Activated T-helper 2 cell treated with anti-CD3 and anti-CD28 coated beads, Interferon-gamma antibody, Interleukin-2, Interleukin-4, amounts not matched to agents 10 μg/mL and 5 μg/mL and 100 μg/mL, durations not matched to agents 14 hours and 24 hours and 36 hours (primary cell): ENCODE results near the gene TPPP3. TPM values are rescaled to one million over a fixed set of nuclear protein-coding genes. Genes with fewer than 3 reads are reported as not detected.
"Not testable (repeated sequence)": the region's sequence is repeated elsewhere in the genome, so short reads cannot be mapped to it uniquely, and the experiment has no call there.

Experiments used
- DNase-seq: peaks from one replicate; pipeline ENCODE4 v3.0.0; 2021; ENCODE audit warnings: low spot score
- H3K27ac Mint-ChIP-seq: one replicate; pipeline ENCODE4 v1.8.0; 2021; ENCODE audit warnings: mixed read lengths
- H3K27me3 Mint-ChIP-seq: one replicate; pipeline ENCODE4 v1.8.0; 2021; ENCODE audit warnings: low read depth, mixed read lengths
- H3K36me3 Mint-ChIP-seq: one replicate; pipeline ENCODE4 v1.8.0; 2021; ENCODE audit warnings: low read depth, mixed read lengths
- H3K4me1 Mint-ChIP-seq: one replicate; pipeline ENCODE4 v1.8.0; 2021; ENCODE audit warnings: low read depth, mixed read lengths
- H3K4me3 Mint-ChIP-seq: one replicate; pipeline ENCODE4 v1.8.0; 2021; ENCODE audit warnings: low read depth, mild to moderate bottlenecking, moderate library complexity, mixed read lengths
- H3K9me3 Mint-ChIP-seq: one replicate; pipeline ENCODE4 v1.8.0; 2021; ENCODE audit warnings: mixed read lengths
- intact Hi-C: fragments of 100-400 bp; cut with micrococcal nuclease; formaldehyde crosslinking; loops from one replicate; pipeline ENCODE4 v1.15.1; 2023
- total RNA-seq: library from RNA; stranded (reverse); gene quantifications from 2 replicates; pipeline ENCODE4 v1.2.3, GENCODE V29; 2022

TPPP3 gene
- total RNA-seq, 1 donor from 2014 or later, result not detected

- Mint-ChIP-seq H3K36me3 (no peaks in the 10 kb centered on the region), H3K9me3 (no peaks in the 10 kb centered on the region), H3K27ac (no peak overlapping the region), H3K27me3 (peaks cover 21% of the 10 kb centered on the region), H3K4me3 (no peak overlapping the region), H3K4me1 (peaks cover 7% of the 10 kb centered on the region)
- intact Hi-C loops, result no loop called here
- DNase-seq, result no peak
Observed at GRCh38 chr16:67357561-67357960, 35.7 kb downstream of the TPPP3 start.

- Mint-ChIP-seq H3K27me3 (peaks cover 21% of the 10 kb centered on the region), H3K9me3 (no peaks in the 10 kb centered on the region), H3K27ac (no peak overlapping the region), H3K4me3 (no peak overlapping the region), H3K36me3 (no peaks in the 10 kb centered on the region), H3K4me1 (peaks cover 7% of the 10 kb centered on the region)
- no peak for DNase-seq
- intact Hi-C loops, result no loop called here
Observed at GRCh38 chr16:67356396-67356795, 36.9 kb downstream of the TPPP3 start.

DNA sequence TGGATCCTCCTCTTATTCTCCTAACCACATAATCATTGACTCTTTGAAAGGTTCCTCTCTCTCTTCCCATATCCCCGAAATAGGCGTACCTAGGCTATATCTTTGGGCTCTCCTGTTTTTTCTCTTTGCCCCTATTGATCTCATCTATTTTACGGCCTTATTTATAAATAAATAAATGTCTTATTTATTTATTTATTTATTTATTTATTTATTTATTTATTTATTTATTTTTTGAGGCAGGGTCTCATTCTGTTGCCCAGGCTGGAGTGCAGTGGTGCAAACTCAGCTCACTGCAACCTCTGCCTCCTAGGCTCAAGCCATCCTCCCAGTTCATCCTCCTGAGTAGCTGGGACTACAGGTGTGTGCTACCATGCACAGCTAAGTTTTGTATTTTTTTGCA lies 40.8 kb downstream of the TPPP3 start:
- H3K36me3 Mint-ChIP-seq, H3K4me3 Mint-ChIP-seq, H3K27ac Mint-ChIP-seq, DNase-seq, intact Hi-C loops, H3K9me3 Mint-ChIP-seq, H3K4me1 Mint-ChIP-seq: not testable (repeated sequence)
- peaks cover 23% of the 10 kb centered on the region for H3K27me3 Mint-ChIP-seq

- intact Hi-C loops, result no loop called here
- H3K27me3 Mint-ChIP-seq, result peaks cover 26% of the 10 kb centered on the region
- no peak for DNase-seq
- H3K9me3 Mint-ChIP-seq, result no peaks in the 10 kb centered on the region
- no peaks in the 10 kb centered on the region for H3K36me3 Mint-ChIP-seq
- H3K27ac Mint-ChIP-seq, result no peak overlapping the region
- no peak overlapping the region for H3K4me3 Mint-ChIP-seq
- no peaks in the 10 kb centered on the region for H3K4me1 Mint-ChIP-seq
Observed at GRCh38 chr16:67350324-67350723, 43.0 kb downstream of the TPPP3 start.

- peaks cover 24% of the 10 kb centered on the region for H3K27me3 Mint-ChIP-seq
Observed at GRCh38 chr16:67349172-67349571, 44.1 kb downstream of the TPPP3 start.

GRCh38 chr16:67346341-67346740 lies 47.0 kb downstream of the TPPP3 start:
- Mint-ChIP-seq H3K27me3 (peaks cover 20% of the 10 kb centered on the region), H3K4me1 (no peaks in the 10 kb centered on the region), H3K4me3 (no peak overlapping the region), H3K27ac (no peak overlapping the region), H3K36me3 (no peaks in the 10 kb centered on the region), H3K9me3 (no peaks in the 10 kb centered on the region)
- no peak for DNase-seq
- intact Hi-C loops, result loop anchor here (5.0 kb wide), 1 partner anchor 56 kb away; no protein-coding TSS in a partner anchor

More at GRCh38 chr16:67349172-67349571, 44.1 kb downstream of the TPPP3 start:
- Mint-ChIP-seq H3K9me3 (no peaks in the 10 kb centered on the region), H3K4me3 (no peak overlapping the region), H3K27ac (no peak overlapping the region), H3K36me3 (no peaks in the 10 kb centered on the region), H3K4me1 (no peaks in the 10 kb centered on the region)
- DNase-seq, result no peak
- intact Hi-C loops, result loop anchor here (5.0 kb wide), 1 partner anchor 53 kb away; no protein-coding TSS in a partner anchor

DNA sequence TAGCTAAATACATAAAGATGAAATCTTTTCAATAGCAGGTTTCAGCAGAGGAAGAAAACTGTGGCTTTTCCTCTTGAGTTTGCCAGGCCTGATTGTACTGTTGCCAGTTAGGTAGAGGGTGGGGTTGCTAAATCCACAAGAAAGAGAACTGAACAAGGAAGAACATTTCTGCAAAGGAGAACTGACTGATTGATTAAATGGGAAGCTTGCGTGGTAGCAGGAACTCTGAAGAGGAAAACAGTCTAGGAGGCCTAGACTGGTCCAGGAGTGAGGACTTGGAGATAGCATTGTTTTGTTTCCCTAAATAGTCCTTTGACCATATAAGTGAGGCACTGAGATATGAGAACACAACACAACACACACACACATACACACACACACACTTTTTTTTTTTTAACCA lies 47.9 kb downstream of the TPPP3 start:
- no peaks in the 10 kb centered on the region for H3K36me3 Mint-ChIP-seq
- peaks cover 20% of the 10 kb centered on the region for H3K27me3 Mint-ChIP-seq
- no peak overlapping the region for H3K4me3 Mint-ChIP-seq
- H3K9me3 Mint-ChIP-seq, result no peaks in the 10 kb centered on the region
- no peaks in the 10 kb centered on the region for H3K4me1 Mint-ChIP-seq
- no peak for DNase-seq
- H3K27ac Mint-ChIP-seq, result no peak overlapping the region
- intact Hi-C loops, result loop anchor here (5.0 kb wide), 1 partner anchor 57 kb away; no protein-coding TSS in a partner anchor

DNA sequence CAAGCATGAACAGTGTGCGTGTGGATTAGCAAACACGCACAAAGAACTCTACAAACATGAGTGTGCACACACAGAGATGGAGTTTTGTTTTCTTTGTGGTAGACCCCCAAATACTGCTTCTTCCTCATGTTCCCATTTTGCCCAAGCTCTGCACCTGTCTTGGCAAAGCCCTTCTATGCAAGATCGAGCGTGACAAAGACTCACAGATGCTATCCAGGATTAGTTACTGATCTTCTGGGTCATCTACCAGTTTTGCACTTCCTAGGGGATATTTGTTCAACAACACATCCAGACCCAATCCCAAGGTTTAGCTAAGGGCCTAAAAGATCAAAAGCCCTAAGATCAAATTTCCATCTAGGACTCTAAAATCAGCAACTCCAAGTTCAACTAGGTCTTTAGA lies 50.7 kb downstream of the TPPP3 start:
- Mint-ChIP-seq H3K27ac (no peak overlapping the region), H3K36me3 (no peaks in the 10 kb centered on the region), H3K9me3 (no peaks in the 10 kb centered on the region), H3K27me3 (peaks cover 13% of the 10 kb centered on the region), H3K4me1 (no peaks in the 10 kb centered on the region), H3K4me3 (no peak overlapping the region)
- intact Hi-C loops, result no loop called here
- no peak for DNase-seq

DNA sequence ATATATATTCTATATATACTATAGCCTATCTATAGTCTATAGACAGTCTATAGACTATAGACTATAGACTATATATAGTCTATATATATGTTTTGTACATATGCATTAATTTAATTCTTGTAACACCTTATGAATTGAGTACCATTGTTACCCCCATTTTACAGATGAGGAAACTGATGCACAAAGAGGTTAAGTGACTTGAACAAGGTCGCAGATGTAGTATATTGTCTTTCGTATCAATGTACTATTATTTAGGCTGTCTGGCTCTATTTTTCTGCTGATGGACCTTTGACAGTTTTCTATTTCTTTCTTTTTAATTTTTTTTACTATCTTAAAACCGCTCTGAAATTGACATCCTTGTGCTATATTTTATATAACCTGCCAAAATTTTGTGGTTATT lies 52.0 kb downstream of the TPPP3 start:
- Mint-ChIP-seq H3K4me3 (no peak overlapping the region), H3K9me3 (no peaks in the 10 kb centered on the region), H3K4me1 (no peaks in the 10 kb centered on the region), H3K27me3 (peaks cover 9% of the 10 kb centered on the region), H3K36me3 (no peaks in the 10 kb centered on the region), H3K27ac (no peak overlapping the region)
- no peak for DNase-seq
- intact Hi-C loops, result no loop called here

Other genes starting within 250 kb of the TPPP3 start
- gene B3GNT9, start 242.5 kb downstream of the TPPP3 start, total RNA-seq, result 5.0 and 5.1 TPM in 2 replicates
- gene TRADD, start 233.6 kb downstream of the TPPP3 start, total RNA-seq, result 35.0 and 38.3 TPM in 2 replicates
- gene FBXL8, start 233.5 kb downstream of the TPPP3 start, total RNA-seq, result 26.4 and 26.7 TPM in 2 replicates
- gene HSF4, start 228.8 kb downstream of the TPPP3 start, total RNA-seq, result 33.4 and 33.9 TPM in 2 replicates
- 27.3 and 30.1 TPM in 2 replicates for gene NOL3, start 223.0 kb downstream of the TPPP3 start, total RNA-seq
- gene MATCAP1, start 209.5 kb downstream of the TPPP3 start, total RNA-seq, result 57.1 and 59.5 TPM in 2 replicates
- 0.14 TPM in 1 of 2 replicates, not detected in the other for gene EXOC3L1, start 203.4 kb downstream of the TPPP3 start, total RNA-seq
- gene E2F4, start 201.3 kb downstream of the TPPP3 start, total RNA-seq, result 132 and 139 TPM in 2 replicates
- 6.8 and 7.1 TPM in 2 replicates for gene ELMO3, start 194.4 kb downstream of the TPPP3 start, total RNA-seq
- gene TMEM208, start 166.4 kb downstream of the TPPP3 start, total RNA-seq, result 53.8 and 55.4 TPM in 2 replicates
- 134 and 141 TPM in 2 replicates for gene FHOD1, start 146.0 kb downstream of the TPPP3 start, total RNA-seq
- 5.1 and 6.4 TPM in 2 replicates for gene SLC9A5, start 144.5 kb downstream of the TPPP3 start, total RNA-seq
- 30.4 and 33.4 TPM in 2 replicates for gene PLEKHG4, start 114.0 kb downstream of the TPPP3 start, total RNA-seq
- 0.87 and 1.2 TPM in 2 replicates for gene KCTD19, start 66.8 kb downstream of the TPPP3 start, total RNA-seq
- 0.60 and 0.89 TPM in 2 replicates for gene LRRC36, start 66.7 kb downstream of the TPPP3 start, total RNA-seq
- gene ZDHHC1, start 23.0 kb upstream of the TPPP3 start, total RNA-seq, result 1.4 and 1.5 TPM in 2 replicates
- 1.7 and 2.8 TPM in 2 replicates for gene HSD11B2, start 37.6 kb upstream of the TPPP3 start, total RNA-seq
- gene ATP6V0D1, start 87.7 kb upstream of the TPPP3 start, total RNA-seq, result 31.5 and 33.9 TPM in 2 replicates
- not detected in 2 replicates for gene AGRP, start 90.0 kb upstream of the TPPP3 start, total RNA-seq
- 25.6 and 26.3 TPM in 2 replicates for gene RIPOR1, start 135.3 kb upstream of the TPPP3 start, total RNA-seq
- gene CTCF, start 169.0 kb upstream of the TPPP3 start, total RNA-seq, result 59.7 and 61.2 TPM in 2 replicates